Activated CD4-positive, alpha-beta T cell treated with anti-CD3 and anti-CD28 coated beads for 36 hours (primary cell): Measurements from ENCODE around the gene PEX5L. TPM values are rescaled to one million over a fixed set of nuclear protein-coding genes. Genes with fewer than 3 reads are reported as not detected.

Experiments used
- ATAC-seq: fragments of 200-7000 bp; cut with Tn5 transposase; one replicate; pipeline ENCODE4 v1.10.0; 2021; ENCODE audit warnings: mild to moderate bottlenecking, moderate library complexity
- CTCF ChIA-PET: fragments of 350-600 bp; sonication (Branson Sonifier 250); formaldehyde crosslinking; loops from one replicate; lab custom pipeline; 2021; ENCODE audit warnings: antibody characterized with exemption; lab: Charles Lee
- POLR2A ChIA-PET: fragments of 350-600 bp; sonication (Branson Sonifier 250); formaldehyde crosslinking; loops from one replicate; lab custom pipeline; 2021; ENCODE audit warnings: antibody characterized with exemption, inconsistent platforms; lab: Charles Lee
- DNase-seq: peaks from one replicate; pipeline ENCODE4 v3.0.0-alpha.2; 2020
- H3K27ac Mint-ChIP-seq: one replicate; pipeline ENCODE4 v1.8.0; 2021; ENCODE audit warnings: mixed read lengths
- H3K27me3 Mint-ChIP-seq: one replicate; pipeline ENCODE4 v1.8.0; 2021; ENCODE audit warnings: mixed read lengths
- H3K36me3 Mint-ChIP-seq: one replicate; pipeline ENCODE4 v1.8.0; 2021; ENCODE audit warnings: low read depth, mixed read lengths
- H3K4me1 Mint-ChIP-seq: one replicate; pipeline ENCODE4 v1.8.0; 2021; ENCODE audit warnings: mixed read lengths
- H3K4me3 Mint-ChIP-seq: one replicate; pipeline ENCODE4 v1.8.0; 2021; ENCODE audit warnings: mild to moderate bottlenecking, moderate library complexity, mixed read lengths
- H3K9me3 Mint-ChIP-seq: one replicate; pipeline ENCODE4 v1.8.0; 2021; ENCODE audit warnings: low read depth, mixed read lengths
- intact Hi-C, 2 experiments: fragments of 100-400 bp; cut with DNase I in 1 of 2; cut with micrococcal nuclease in 1 of 2; formaldehyde crosslinking; loops; one replicate each; pipeline versions ENCODE4 v1.14.2 to v1.15.1; 2022 to 2024; cut with DNase I, micrococcal nuclease
- total RNA-seq, 2 experiments: library from RNA; stranded (reverse); gene quantifications; one replicate each; pipeline ENCODE4 v1.2.3, GENCODE V29; 2021

The PEX5L gene
- total RNA-seq, 2 experiments from 2014 or later: 0.35 TPM; not detected in 1

- H3K27ac Mint-ChIP-seq: no peak overlapping the region
- H3K4me1 Mint-ChIP-seq: peaks cover 10% of the 10 kb centered on the region
- ChIA-PET POLR2A (no interaction called here), CTCF (no interaction called here)
- DNase-seq: no peak
- peaks cover 12% of the 10 kb centered on the region for H3K27me3 Mint-ChIP-seq
- ATAC-seq: no peak
- intact Hi-C loops: no loop called here
- no peaks in the 10 kb centered on the region for H3K9me3 Mint-ChIP-seq
- H3K36me3 Mint-ChIP-seq: no peaks in the 10 kb centered on the region
- H3K4me3 Mint-ChIP-seq: no peak overlapping the region
Measured at GRCh38 chr3:179970746-179971145, 66.0 kb downstream of the PEX5L start.

- ATAC-seq: peak; percentile 84
- H3K27ac Mint-ChIP-seq: no peak overlapping the region
- ChIA-PET POLR2A (no interaction called here), CTCF (no interaction called here)
- H3K9me3 Mint-ChIP-seq: no peaks in the 10 kb centered on the region
- H3K4me3 Mint-ChIP-seq: no peak overlapping the region
- H3K36me3 Mint-ChIP-seq: no peaks in the 10 kb centered on the region
- peaks cover 13% of the 10 kb centered on the region for H3K27me3 Mint-ChIP-seq
- H3K4me1 Mint-ChIP-seq: peaks cover 10% of the 10 kb centered on the region
- intact Hi-C loops: no loop called here
- DNase-seq: peak; percentile 20
Measured at GRCh38 chr3:179969525-179969924, 67.2 kb downstream of the PEX5L start.

GRCh38 chr3:179967622-179968021 lies 69.1 kb downstream of the PEX5L start:
- peaks cover 10% of the 10 kb centered on the region for H3K4me1 Mint-ChIP-seq
- ChIA-PET POLR2A (no interaction called here), CTCF (interaction anchor here (1.0 kb wide), 1 partner anchor 21 kb away, joined by 3 read pairs; no protein-coding TSS in a partner anchor)
- no peak overlapping the region for H3K4me3 Mint-ChIP-seq
- intact Hi-C loops: no loop called here
- peaks cover 14% of the 10 kb centered on the region for H3K27me3 Mint-ChIP-seq
- H3K27ac Mint-ChIP-seq: no peak overlapping the region
- DNase-seq (peak; percentile 41), ATAC-seq (peak; percentile 67)
- H3K9me3 Mint-ChIP-seq: no peaks in the 10 kb centered on the region
- H3K36me3 Mint-ChIP-seq: no peaks in the 10 kb centered on the region

GRCh38 chr3:179964890-179965289 lies 71.8 kb downstream of the PEX5L start:
- ChIA-PET POLR2A (no interaction called here), CTCF (no interaction called here)
- H3K27me3 Mint-ChIP-seq: peaks cover 19% of the 10 kb centered on the region
- H3K27ac Mint-ChIP-seq: no peak overlapping the region
- no peaks in the 10 kb centered on the region for H3K36me3 Mint-ChIP-seq
- H3K9me3 Mint-ChIP-seq: no peaks in the 10 kb centered on the region
- H3K4me1 Mint-ChIP-seq: peaks cover 14% of the 10 kb centered on the region
- no peak for DNase-seq
- H3K4me3 Mint-ChIP-seq: no peak overlapping the region
- ATAC-seq: no peak
- intact Hi-C loops: no loop called here

- H3K4me3 Mint-ChIP-seq: no peak overlapping the region
- H3K9me3 Mint-ChIP-seq: no peaks in the 10 kb centered on the region
- H3K27ac Mint-ChIP-seq: no peak overlapping the region
- peaks cover 7% of the 10 kb centered on the region for H3K4me1 Mint-ChIP-seq
- DNase-seq (no peak), ATAC-seq (no peak)
- intact Hi-C loops: no loop called here
- ChIA-PET POLR2A (no interaction called here), CTCF (interaction anchor here (0.6 to 0.7 kb wide), 2 partner anchors 27 to 193 kb away, joined by 4 read pairs; no protein-coding TSS in a partner anchor)
- peaks cover 20% of the 10 kb centered on the region for H3K27me3 Mint-ChIP-seq
- no peaks in the 10 kb centered on the region for H3K36me3 Mint-ChIP-seq
Measured at GRCh38 chr3:179962629-179963387, 73.9 kb downstream of the PEX5L start.

GRCh38 chr3:179961703-179962078 lies 75.0 kb downstream of the PEX5L start:
- Mint-ChIP-seq H3K27ac (no peak overlapping the region), H3K27me3 (peaks cover 22% of the 10 kb centered on the region), H3K4me3 (no peak overlapping the region), H3K9me3 (no peaks in the 10 kb centered on the region), H3K36me3 (no peaks in the 10 kb centered on the region), H3K4me1 (peaks cover 10% of the 10 kb centered on the region)
- ChIA-PET POLR2A (no interaction called here), CTCF (no interaction called here)
- DNase-seq (no peak), ATAC-seq (no peak)
- intact Hi-C loops: no loop called here

- Mint-ChIP-seq H3K9me3 (no peaks in the 10 kb centered on the region), H3K36me3 (no peaks in the 10 kb centered on the region), H3K4me1 (peaks cover 14% of the 10 kb centered on the region), H3K27ac (no peak overlapping the region), H3K27me3 (peaks cover 22% of the 10 kb centered on the region), H3K4me3 (no peak overlapping the region)
- ChIA-PET CTCF (no interaction called here), POLR2A (no interaction called here)
- ATAC-seq (no peak), DNase-seq (no peak)
- intact Hi-C loops: no loop called here
Measured at GRCh38 chr3:179961071-179961702, 75.5 kb downstream of the PEX5L start.

GRCh38 chr3:179958759-179959158 lies 78.0 kb downstream of the PEX5L start:
- Mint-ChIP-seq H3K4me3 (no peak overlapping the region), H3K27ac (no peak overlapping the region), H3K4me1 (peaks cover 14% of the 10 kb centered on the region), H3K9me3 (no peaks in the 10 kb centered on the region), H3K36me3 (no peaks in the 10 kb centered on the region), H3K27me3 (peaks cover 20% of the 10 kb centered on the region)
- intact Hi-C loops: no loop called here
- CTCF ChIA-PET: no interaction called here
- POLR2A ChIA-PET: no interaction called here
- ATAC-seq: no peak
- DNase-seq: no peak

GRCh38 chr3:179958143-179958542 lies 78.6 kb downstream of the PEX5L start:
- H3K27ac Mint-ChIP-seq: no peak overlapping the region
- DNase-seq (no peak), ATAC-seq (no peak)
- H3K4me1 Mint-ChIP-seq: peaks cover 14% of the 10 kb centered on the region
- intact Hi-C loops: no loop called here
- peaks cover 23% of the 10 kb centered on the region for H3K27me3 Mint-ChIP-seq
- ChIA-PET POLR2A (no interaction called here), CTCF (no interaction called here)
- no peaks in the 10 kb centered on the region for H3K36me3 Mint-ChIP-seq
- H3K9me3 Mint-ChIP-seq: no peaks in the 10 kb centered on the region
- no peak overlapping the region for H3K4me3 Mint-ChIP-seq

- peaks cover 20% of the 10 kb centered on the region for H3K27me3 Mint-ChIP-seq
- POLR2A ChIA-PET: no interaction called here
- intact Hi-C loops: no loop called here
- no peaks in the 10 kb centered on the region for H3K9me3 Mint-ChIP-seq
- no peaks in the 10 kb centered on the region for H3K36me3 Mint-ChIP-seq
- H3K4me1 Mint-ChIP-seq: peaks cover 14% of the 10 kb centered on the region
- no peak for DNase-seq
- CTCF ChIA-PET: no interaction called here
- H3K4me3 Mint-ChIP-seq: no peak overlapping the region
- ATAC-seq: no peak
- no peak overlapping the region for H3K27ac Mint-ChIP-seq
Measured at GRCh38 chr3:179957264-179957845, 79.4 kb downstream of the PEX5L start.

- DNase-seq (peak; percentile 45), ATAC-seq (peak; percentile 19)
- no peaks in the 10 kb centered on the region for H3K36me3 Mint-ChIP-seq
- CTCF ChIA-PET: no interaction called here
- peaks cover 14% of the 10 kb centered on the region for H3K4me1 Mint-ChIP-seq
- H3K4me3 Mint-ChIP-seq: no peak overlapping the region
- no peak overlapping the region for H3K27ac Mint-ChIP-seq
- intact Hi-C loops: no loop called here
- no peaks in the 10 kb centered on the region for H3K9me3 Mint-ChIP-seq
- H3K27me3 Mint-ChIP-seq: peaks cover 19% of the 10 kb centered on the region
- POLR2A ChIA-PET: no interaction called here
Measured at GRCh38 chr3:179956416-179956830, 80.3 kb downstream of the PEX5L start.

- H3K4me1 Mint-ChIP-seq: peaks cover 10% of the 10 kb centered on the region
- no peaks in the 10 kb centered on the region for H3K9me3 Mint-ChIP-seq
- H3K27me3 Mint-ChIP-seq: peaks cover 18% of the 10 kb centered on the region
- DNase-seq (no peak), ATAC-seq (no peak)
- no peaks in the 10 kb centered on the region for H3K36me3 Mint-ChIP-seq
- no peak overlapping the region for H3K27ac Mint-ChIP-seq
- ChIA-PET POLR2A (no interaction called here), CTCF (no interaction called here)
- intact Hi-C loops: no loop called here
- no peak overlapping the region for H3K4me3 Mint-ChIP-seq
Measured at GRCh38 chr3:179955809-179956208, 80.9 kb downstream of the PEX5L start.
